ENCODE results near the gene BTBD6.

DNA sequence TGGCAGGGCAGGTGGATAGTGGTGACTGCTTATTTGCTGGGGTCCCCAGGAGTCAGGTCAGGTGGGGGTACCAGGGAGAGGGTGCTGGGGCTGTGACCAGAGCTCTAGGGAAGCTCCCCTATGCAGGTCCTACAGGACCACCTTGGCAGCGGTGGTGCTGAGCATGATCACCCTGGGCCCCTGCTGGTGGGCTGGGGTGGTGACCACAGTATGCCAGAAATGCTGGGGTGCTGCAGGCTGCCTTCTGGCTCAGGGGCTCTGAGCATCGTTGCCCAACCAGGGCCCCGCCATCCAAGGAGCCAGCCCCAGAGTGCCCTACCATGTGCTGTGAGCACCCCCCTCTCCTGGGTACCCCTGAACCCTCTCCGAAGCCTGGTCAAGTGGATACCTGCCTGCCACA, 49.7 kb upstream of the BTBD6 start:
- no peak for TF ChIP-seq POLR2AphosphoS5 (IDR thresholded peaks at IDR 0.05; ENCODE audit: low read depth, low read length)
- TF ChIP-seq REST (IDR thresholded peaks at IDR 0.05; ENCODE audit: insufficient read depth in 1 of 2, low read depth in 2 of 2, low read length in 1 of 2), result no peak
- TF ChIP-seq, protein P1, sequence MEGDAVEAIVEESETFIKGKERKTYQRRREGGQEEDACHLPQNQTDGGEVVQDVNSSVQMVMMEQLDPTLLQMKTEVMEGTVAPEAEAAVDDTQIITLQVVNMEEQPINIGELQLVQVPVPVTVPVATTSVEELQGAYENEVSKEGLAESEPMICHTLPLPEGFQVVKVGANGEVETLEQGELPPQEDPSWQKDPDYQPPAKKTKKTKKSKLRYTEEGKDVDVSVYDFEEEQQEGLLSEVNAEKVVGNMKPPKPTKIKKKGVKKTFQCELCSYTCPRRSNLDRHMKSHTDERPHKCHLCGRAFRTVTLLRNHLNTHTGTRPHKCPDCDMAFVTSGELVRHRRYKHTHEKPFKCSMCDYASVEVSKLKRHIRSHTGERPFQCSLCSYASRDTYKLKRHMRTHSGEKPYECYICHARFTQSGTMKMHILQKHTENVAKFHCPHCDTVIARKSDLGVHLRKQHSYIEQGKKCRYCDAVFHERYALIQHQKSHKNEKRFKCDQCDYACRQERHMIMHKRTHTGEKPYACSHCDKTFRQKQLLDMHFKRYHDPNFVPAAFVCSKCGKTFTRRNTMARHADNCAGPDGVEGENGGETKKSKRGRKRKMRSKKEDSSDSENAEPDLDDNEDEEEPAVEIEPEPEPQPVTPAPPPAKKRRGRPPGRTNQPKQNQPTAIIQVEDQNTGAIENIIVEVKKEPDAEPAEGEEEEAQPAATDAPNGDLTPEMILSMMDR (IDR thresholded peaks at IDR 0.05), result no peak; the same call in 1 of the 2 replicates
- no peak for TF ChIP-seq SIN3A (IDR thresholded peaks at IDR 0.05; ENCODE audit: borderline replicate concordance, insufficient read depth, low read depth, low read length)

All from Panc1 (cell line).